GM19397 (cell line): ENCODE measurements around the gene FDX2.
"Not testable (repeated sequence)": the region's sequence is repeated elsewhere in the genome, so short reads cannot be mapped to it uniquely, and the experiment has no call there.

Experiments
- ATAC-seq: cut with Tn5 transposase; IDR thresholded peaks from one replicate; pipeline ENCODE4 v1.9.1; 2021; ENCODE audit warnings: mild to moderate bottlenecking, moderate library complexity; ENCODE audit not compliant: unreplicated experiment

Gene FDX2

GRCh38 chr19:10285393-10285792 lies 30.4 kb downstream of the FDX2 start:
- no peak for ATAC-seq

GRCh38 chr19:10284960-10285278 lies 30.9 kb downstream of the FDX2 start:
- ATAC-seq, result no peak

- ATAC-seq, result no peak
Observed at GRCh38 chr19:10284065-10284959, 31.5 kb downstream of the FDX2 start.

DNA sequence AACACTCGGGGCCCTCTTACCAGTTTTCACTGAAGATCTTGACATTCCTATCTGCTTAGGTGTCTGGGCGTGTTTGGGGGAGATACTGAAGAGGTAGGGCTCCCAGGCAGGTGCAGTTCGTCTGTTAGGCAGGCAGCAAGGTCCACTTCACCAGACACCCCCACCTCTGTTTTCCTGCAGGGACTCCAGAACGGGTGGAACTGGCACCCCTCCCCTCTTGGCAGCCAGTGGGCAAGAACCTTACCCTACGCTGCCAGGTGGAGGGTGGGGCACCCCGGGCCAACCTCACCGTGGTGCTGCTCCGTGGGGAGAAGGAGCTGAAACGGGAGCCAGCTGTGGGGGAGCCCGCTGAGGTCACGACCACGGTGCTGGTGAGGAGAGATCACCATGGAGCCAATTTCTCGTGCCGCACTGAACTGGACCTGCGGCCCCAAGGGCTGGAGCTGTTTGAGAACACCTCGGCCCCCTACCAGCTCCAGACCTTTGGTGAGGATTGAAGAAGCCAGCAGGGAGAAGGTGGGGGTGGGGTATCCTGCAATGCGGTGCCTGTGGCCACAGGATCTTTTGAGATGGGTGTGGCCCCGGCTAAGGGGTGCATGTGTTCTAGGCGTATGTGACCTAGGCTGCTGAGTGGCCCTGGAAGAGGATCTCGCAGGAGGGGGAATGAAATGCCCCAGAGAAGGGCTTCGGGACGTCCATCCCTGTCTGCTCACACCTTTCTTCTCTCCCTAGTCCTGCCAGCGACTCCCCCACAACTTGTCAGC lies 32.3 kb downstream of the FDX2 start:
- no peak for ATAC-seq

DNA sequence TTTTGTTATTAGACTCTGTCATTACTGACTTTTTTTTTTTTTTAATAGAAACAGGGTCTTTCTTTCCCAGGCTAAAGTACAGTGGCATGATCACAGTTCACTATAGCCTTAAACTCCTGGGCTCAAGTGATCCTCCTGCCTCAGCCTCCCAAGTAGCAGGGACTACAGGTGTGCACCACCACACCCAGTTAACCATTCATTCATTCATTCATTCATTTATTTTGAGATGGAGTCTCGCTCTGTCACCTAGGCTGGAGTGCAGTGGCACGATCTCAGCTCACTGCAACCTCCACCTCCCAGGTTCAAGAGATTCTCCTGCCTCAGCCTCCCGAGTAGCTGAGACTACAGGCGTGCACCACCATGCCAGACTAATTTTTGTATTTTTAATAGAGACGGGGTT lies 33.8 kb downstream of the FDX2 start:
- not testable (repeated sequence) for ATAC-seq

GRCh38 chr19:10279737-10280442 lies 35.9 kb downstream of the FDX2 start:
- no peak for ATAC-seq

GRCh38 chr19:10278935-10279334 lies 36.9 kb downstream of the FDX2 start:
- ATAC-seq, result no peak

DNA sequence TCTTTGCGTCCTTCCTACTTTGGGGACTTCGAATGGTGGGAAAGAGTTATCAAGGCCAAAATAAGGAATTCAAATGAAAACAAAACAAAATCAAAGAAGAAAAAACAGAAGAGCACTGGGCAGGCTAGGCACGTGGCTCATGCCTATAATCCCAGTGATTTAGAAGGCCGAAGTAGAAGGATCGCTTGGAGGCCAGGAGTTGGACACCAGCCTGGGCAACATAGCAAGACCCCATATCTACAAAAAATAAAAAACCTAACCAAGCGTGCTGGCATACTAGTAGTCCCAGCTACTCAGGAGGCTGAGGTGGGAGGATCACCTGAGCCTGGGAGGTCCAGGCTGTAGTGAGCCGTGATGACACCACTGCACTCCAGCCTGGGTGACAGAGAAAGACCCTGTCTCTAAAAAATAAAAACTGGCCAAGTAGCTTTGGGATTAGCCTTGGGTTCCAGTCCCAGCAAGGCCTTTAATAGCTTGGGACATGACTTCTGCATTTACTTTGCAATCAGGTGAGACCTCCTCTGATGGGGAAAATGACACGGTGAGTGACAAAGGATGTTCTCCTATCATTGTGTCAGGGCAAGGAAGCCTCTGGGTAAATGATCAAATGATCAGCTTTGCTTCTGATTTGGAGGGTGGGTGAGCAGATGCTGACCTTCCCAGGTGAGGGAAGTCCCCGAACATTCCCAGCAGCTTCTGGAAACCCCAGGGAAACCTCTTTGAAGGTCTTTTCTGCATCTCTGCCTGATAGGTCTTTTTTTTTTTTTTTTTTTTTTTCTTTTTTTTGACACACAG lies 37.8 kb downstream of the FDX2 start:
- ATAC-seq, result no peak

GRCh38 chr19:10274589-10274988 lies 41.2 kb downstream of the FDX2 start:
- ATAC-seq, result no peak

GRCh38 chr19:10271543-10272086 lies 44.2 kb downstream of the FDX2 start:
- ATAC-seq, result peak; percentile 33

GRCh38 chr19:10270616-10271394 lies 45.0 kb downstream of the FDX2 start, which contains the start of gene ICAM1:
TSS of gene ICAM1 (plus strand) at chr19:10271120. CDS start at chr19:10271160, 40 bp downstream.
- ATAC-seq, result peak; percentile 48

DNA sequence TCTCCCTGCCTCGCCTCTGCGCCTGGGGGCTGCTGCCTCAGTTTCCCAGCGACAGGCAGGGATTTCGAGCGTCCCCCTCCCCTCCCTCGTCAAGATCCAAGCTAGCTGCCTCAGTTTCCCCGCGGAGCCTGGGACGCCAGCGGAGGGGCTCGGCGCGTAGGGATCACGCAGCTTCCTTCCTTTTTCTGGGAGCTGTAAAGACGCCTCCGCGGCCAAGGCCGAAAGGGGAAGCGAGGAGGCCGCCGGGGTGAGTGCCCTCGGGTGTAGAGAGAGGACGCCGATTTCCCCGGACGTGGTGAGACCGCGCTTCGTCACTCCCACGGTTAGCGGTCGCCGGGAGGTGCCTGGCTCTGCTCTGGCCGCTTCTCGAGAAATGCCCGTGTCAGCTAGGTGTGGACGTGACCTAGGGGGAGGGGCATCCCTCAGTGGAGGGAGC lies 45.6 kb downstream of the FDX2 start:
- no peak for ATAC-seq

DNA sequence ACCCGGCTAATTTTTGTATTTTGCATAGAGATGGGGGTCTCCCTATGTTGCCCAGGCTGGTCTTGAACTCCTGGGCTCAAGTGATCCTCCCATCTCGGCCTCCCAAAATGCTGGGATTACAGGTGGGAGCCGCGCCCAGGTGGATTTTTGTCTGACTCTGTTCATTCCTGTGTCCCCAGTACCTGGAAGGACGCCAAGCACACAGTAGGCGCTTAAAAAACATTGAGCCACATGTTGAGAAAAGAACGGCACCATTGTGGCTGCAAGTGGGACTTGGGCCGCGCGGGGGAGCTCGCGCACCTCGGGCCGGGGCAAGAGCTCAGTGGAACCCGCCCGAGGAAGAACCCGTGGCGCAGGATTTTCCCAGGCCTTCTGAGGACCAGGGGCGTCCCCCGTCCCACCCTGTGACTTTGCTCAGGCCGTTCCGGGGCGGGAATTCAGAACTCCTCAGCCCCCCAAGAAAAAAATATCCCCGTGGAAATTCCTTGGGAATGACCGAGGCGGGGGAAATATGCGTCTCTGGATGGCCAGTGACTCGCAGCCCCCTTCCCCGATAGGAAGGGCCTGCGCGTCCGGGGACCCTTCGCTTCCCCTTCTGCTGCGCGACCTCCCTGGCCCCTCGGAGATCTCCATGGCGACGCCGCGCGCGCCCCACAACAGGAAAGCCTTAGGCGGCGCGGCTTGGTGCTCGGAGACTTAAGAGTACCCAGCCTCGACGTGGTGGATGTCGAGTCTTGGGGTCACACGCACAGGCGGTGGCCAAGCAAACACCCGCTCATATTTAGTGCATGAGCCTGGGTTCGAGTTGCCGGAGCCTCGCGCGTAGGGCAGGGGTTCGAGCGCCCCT lies 46.3 kb downstream of the FDX2 start:
- no peak for ATAC-seq

- no peak for ATAC-seq
Observed at GRCh38 chr19:10268071-10268470, 47.7 kb downstream of the FDX2 start.

- ATAC-seq, result no peak
Observed at GRCh38 chr19:10266706-10267105, 49.1 kb downstream of the FDX2 start.

- no peak for ATAC-seq
Observed at GRCh38 chr19:10262771-10263170, 53.0 kb downstream of the FDX2 start.

DNA sequence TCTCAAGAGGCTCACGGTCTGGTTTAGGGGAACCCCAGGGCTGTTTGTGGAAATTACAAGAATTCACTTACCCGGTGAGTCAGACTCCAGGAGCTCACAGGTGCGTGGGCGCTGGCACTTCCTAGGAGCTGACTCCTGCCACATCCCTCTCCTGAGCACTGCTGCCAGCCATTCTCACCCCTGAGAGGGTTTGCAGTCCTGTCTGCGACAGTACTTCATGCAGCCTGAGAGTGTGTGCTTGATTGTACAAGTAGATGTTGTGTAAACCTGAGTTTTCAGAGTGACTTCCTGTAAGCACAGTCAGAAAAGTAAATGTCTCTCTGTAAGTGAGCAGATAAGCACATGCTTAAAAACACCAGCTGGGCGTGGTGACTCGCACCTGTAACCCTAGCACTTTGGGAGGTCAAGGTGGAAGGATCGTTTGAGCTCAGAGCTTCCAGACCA lies 55.7 kb downstream of the FDX2 start:
- no peak for ATAC-seq
